ENCODE measurements around the gene TTN.
A peak's percentile ranks its signal among the peaks of the same experiment; 100 is the strongest.

TTN gene

DNA sequence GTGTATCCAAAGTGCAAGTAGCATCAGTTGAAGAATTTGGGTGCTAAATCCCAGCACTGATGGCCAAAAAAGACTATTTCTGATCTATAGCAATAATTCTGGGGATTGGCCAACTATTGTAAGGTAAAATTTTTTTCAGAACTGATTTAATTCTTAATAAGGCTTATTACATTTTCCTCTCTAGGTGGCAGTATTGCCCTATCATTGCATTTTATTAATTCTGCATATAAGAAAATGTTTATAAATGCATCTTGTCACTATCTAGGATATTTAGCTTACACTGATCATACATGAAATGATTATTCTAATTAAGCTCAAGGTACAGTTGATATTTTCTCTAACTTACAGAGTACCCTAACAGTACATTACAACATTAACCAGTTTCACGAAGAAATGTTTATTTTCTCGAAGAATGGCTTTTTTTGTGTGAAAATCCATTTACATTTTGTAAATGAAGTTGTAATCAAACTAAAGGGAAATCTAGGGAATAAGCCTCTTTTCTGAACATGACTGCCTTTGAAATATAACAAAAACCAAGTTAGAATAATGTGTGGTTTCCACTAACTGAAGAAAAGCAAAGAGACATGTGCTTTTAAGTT is 11.0 kb downstream of the TTN start:
- Mint-ChIP-seq H3K36me3 (peaks cover 12% of the 10 kb centered on the region in 2 donors), H3K4me1 (no peaks in the 10 kb centered on the region), H3K4me3 (no peak overlapping the region), H3K9me3 (no peaks in the 10 kb centered on the region), H3K27ac (no peak overlapping the region), H3K27me3 (no peaks in the 10 kb centered on the region)
- DNase-seq (no peak), ATAC-seq (replicated peaks) (no peak)

DNA sequence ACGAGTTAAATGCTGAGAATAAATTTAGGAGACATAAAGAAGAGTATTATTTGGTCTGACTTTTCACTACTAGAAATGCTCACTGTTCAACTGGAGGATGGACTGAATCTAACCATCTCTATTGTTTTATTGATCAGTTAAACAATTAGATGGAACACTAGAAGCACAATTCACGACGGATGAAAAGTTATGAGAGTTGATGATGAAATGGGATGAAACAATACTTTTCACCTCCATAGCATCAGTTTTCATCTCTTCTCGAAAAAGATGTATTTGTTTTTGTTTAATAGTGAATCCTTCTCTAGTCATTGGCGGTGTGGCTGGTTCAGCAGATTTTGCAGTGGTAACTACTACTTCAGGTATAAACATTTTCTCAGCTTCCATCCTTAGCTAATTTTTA is 19.3 kb downstream of the TTN start:
- ATAC-seq (replicated peaks) = no peak

DNA sequence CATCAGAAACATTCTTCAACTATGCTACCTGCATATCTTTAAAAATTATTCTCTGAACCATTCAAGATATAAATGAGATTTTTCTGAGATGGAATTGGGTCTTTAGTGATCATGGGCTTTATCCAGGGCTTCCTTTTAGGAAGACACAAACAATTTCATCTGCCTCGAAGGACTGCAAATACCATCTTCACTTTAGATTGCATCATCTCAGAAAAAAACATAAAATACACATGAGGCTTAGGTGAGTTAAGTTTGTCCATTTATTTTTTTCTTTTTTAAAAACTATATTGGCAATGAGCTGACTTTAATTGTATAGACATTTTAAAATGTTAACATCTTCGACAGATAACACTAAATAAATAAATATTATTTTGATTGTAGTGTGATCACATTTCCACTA is 20.1 kb downstream of the TTN start:
- Mint-ChIP-seq H3K4me1 (no peaks in the 10 kb centered on the region), H3K4me3 (no peak overlapping the region), H3K36me3 (no peaks in the 10 kb centered on the region), H3K27me3 (no peaks in the 10 kb centered on the region), H3K27ac (no peak overlapping the region), H3K9me3 (no peaks in the 10 kb centered on the region)
- ATAC-seq (replicated peaks) (no peak), DNase-seq (no peak)

More for the DNA sequence above, 19.3 kb downstream of the TTN start:
- Mint-ChIP-seq H3K9me3 (no peaks in the 10 kb centered on the region), H3K4me3 (no peak overlapping the region), H3K36me3 (peaks cover 0 to 2% of the 10 kb centered on the region in 2 donors), H3K4me1 (no peaks in the 10 kb centered on the region), H3K27me3 (no peaks in the 10 kb centered on the region), H3K27ac (no peak overlapping the region)
- DNase-seq = no peak

DNA sequence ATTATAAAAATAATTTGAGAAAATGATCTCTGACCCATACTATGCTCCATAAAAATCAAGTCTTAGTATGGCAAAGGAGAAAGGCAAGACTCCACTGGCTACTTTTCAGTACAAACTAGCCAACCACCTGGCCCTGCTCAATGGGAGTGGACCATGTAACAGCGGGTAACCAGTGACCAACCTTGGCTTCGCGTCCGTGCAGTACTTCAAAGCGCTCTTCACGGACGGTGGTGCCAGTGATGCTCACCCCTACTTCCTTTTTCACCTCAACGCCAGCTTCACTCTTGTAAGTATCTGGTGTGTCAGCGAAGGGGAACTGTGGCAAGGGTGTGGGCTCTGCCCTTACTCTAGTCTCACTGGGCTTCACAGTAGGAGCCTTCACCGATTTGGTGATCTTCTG is 23.3 kb downstream of the TTN start:
- Mint-ChIP-seq H3K4me3 (no peak overlapping the region), H3K4me1 (no peaks in the 10 kb centered on the region), H3K27me3 (no peaks in the 10 kb centered on the region), H3K9me3 (no peaks in the 10 kb centered on the region), H3K36me3 (peaks cover 0 to 2% of the 10 kb centered on the region in 2 donors), H3K27ac (no peak overlapping the region)
- no peak for ATAC-seq (replicated peaks)
- DNase-seq = no peak

DNA sequence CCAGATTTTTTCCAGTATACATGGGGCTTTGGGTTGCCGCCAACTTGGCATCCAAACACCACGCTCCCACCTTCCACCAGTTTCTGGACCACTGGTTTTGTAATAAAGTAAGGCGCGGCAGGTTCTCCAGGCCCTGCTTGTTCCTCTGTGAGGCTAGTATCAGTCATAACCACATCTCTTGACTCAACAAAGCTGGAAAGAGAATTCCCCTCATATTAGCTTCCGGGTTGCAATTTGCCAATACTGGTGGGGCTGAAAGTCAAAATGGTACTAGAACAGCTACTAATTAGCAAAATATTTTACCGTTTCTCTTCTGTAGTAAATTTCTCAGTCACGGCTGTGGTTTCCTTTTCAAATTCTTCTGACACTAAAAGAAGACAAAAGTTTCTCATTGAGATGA is 25.0 kb downstream of the TTN start:
- ATAC-seq (replicated peaks) = no peak
- Mint-ChIP-seq H3K36me3 (peaks cover 2 to 3% of the 10 kb centered on the region in 2 donors), H3K4me1 (no peaks in the 10 kb centered on the region), H3K27me3 (no peaks in the 10 kb centered on the region), H3K4me3 (no peak overlapping the region), H3K9me3 (no peaks in the 10 kb centered on the region), H3K27ac (no peak overlapping the region)
- no peak for DNase-seq

DNA sequence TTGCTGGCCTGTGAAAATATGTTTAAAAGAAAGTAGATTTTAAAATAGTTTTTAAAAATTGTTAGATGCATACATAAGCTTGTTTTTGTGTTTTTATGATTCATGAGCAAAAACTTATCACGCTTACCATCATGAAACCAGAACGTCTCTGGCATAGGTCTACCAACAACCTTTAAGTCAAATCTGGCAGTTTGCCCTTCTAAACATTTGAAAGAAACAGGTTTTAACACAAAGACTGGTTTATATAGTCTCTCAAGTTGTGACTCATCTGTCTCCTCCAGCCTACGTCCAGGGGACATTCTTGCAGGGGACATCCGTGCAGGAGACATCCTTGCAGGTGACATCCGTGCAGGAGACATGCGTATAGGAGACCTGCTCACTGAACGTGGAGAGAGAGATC is 29.6 kb downstream of the TTN start:
- Mint-ChIP-seq H3K27me3 (no peaks in the 10 kb centered on the region), H3K9me3 (peaks cover 2 to 6% of the 10 kb centered on the region in 2 donors), H3K4me1 (no peaks in the 10 kb centered on the region), H3K4me3 (no peak overlapping the region), H3K36me3 (peaks cover 20 to 22% of the 10 kb centered on the region in 2 donors), H3K27ac (no peak overlapping the region)
- DNase-seq (no peak), ATAC-seq (replicated peaks) (no peak)

DNA sequence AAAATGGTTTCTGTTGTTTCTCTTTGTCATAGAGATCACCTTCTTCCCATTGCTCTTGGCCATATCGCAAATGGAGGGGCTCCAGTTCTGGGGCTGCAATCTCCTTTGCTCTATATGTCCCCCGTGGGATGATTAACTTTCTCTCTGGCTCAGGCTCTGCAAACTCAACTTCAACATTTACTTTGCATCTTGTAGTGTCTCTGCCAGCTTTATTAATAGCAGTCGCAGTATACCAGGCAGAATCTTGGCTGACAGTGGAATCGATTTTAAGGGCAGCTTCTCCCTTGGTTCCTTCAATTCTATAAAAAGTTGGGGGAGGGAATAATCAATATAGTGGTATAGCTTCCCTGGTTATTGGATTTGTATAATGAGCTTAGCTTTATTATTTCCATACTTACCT is 30.5 kb downstream of the TTN start:
- DNase-seq (no peak), ATAC-seq (replicated peaks) (no peak)
- H3K9me3 Mint-ChIP-seq = peaks cover 2 to 6% of the 10 kb centered on the region in 2 donors
- H3K36me3 Mint-ChIP-seq = peaks cover 20 to 22% of the 10 kb centered on the region in 2 donors
- no peaks in the 10 kb centered on the region for H3K4me1 Mint-ChIP-seq
- H3K4me3 Mint-ChIP-seq = no peak overlapping the region
- no peak overlapping the region for H3K27ac Mint-ChIP-seq
- H3K27me3 Mint-ChIP-seq = no peaks in the 10 kb centered on the region

DNA sequence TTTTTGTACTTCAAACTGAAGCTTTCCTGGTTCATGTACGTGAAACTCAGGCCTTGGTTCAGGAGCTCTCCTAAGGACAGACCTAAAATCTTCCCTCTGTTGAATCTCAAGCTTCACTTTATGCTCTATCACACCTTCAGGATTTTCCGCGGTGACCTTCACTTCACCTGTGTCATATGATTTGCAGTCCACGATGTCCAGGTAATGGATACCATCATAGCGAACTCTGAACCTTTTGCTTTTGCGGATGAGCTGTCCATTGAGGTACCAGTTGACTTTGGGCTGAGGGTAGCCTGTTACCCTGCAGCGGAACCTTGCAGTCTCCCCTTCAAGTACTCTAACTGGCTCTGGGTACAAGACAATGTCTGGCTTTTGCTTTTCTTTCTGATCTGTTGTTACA is 31.2 kb downstream of the TTN start:
- no peaks in the 10 kb centered on the region for H3K27me3 Mint-ChIP-seq
- H3K4me1 Mint-ChIP-seq = no peaks in the 10 kb centered on the region

DNA sequence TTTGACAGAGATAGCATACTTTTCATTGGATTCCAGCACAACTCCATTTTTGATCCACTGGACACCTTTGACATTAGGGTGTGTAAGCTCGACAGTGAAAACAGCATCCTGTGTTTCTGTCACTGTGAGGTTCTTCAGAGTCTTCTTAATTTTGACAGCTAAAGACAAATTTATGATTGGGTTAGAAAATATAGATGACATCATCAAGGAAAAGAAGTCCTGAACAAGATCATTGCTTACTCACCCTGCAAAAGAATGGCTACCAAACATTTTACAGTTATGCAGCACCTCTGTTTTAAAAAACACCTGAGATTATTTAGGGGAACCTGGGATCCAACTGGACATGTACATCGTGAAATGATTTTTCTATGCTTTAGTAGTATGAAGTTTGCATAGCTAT is 36.7 kb downstream of the TTN start:
- H3K27me3 Mint-ChIP-seq = no peaks in the 10 kb centered on the region
- no peaks in the 10 kb centered on the region for H3K4me1 Mint-ChIP-seq

More for the DNA sequence above, 31.2 kb downstream of the TTN start:
- Mint-ChIP-seq H3K9me3 (peaks cover 2 to 6% of the 10 kb centered on the region in 2 donors), H3K36me3 (peaks cover 20 to 21% of the 10 kb centered on the region in 2 donors), H3K4me3 (no peak overlapping the region), H3K27ac (no peak overlapping the region)
- ATAC-seq (replicated peaks) (no peak), DNase-seq (no peak)

DNA sequence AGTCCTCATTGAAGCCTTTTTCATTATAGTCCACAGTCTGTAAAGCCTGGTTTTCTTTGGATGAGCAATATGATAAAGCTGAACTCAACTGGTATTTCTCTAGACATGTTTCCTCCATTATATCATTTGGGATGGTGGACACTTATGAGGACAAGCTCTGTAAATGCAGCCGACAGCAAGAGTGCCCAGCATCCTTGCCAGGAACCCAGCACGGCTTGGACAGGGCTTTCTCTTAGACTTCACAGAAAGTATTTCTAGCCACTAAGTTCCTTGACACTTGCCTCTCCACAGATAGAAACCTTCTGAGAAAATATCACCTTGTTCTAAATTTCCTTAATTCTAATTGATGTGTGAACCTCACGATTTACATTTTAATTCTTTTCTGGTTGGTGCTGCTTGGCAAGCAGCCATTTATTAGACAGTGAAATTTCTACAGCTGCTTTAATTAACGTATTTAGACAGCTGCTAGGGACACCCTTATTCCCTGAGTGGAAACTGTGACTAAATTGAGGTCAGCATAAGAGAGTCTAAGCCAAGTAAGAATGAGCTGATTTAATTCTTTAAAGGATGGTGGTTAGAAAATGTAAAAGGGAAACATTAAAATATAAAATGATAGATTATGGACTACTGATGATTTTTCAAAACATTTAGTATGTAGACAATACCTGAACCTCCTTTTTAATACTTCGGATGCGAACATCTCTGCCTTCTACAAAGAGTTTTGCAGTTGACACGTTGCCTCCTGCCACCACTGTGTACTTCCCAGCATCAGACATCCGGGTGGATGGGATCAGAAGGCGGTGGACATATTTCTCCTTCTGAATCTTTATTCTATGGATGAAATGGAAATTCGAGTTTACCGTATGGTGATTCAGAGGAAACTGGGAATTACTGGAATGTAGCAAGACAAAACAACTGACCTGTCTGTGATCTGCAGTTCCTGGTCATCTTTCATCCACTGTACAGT is 39.8 kb downstream of the TTN start:
- no peak overlapping the region for H3K27ac Mint-ChIP-seq
- no peaks in the 10 kb centered on the region for H3K27me3 Mint-ChIP-seq
- H3K36me3 Mint-ChIP-seq = peaks cover 2 to 5% of the 10 kb centered on the region in 2 donors
- DNase-seq (no peak), ATAC-seq (replicated peaks) (no peak)
- no peak overlapping the region for H3K4me3 Mint-ChIP-seq
- no peaks in the 10 kb centered on the region for H3K9me3 Mint-ChIP-seq
- no peaks in the 10 kb centered on the region for H3K4me1 Mint-ChIP-seq

More for the DNA sequence above, 36.7 kb downstream of the TTN start:
- H3K27ac Mint-ChIP-seq = no peak overlapping the region
- no peak for DNase-seq
- H3K9me3 Mint-ChIP-seq = peaks cover 0 to 2% of the 10 kb centered on the region in 2 donors
- peaks cover 6 to 7% of the 10 kb centered on the region in 2 donors for H3K36me3 Mint-ChIP-seq
- no peak overlapping the region for H3K4me3 Mint-ChIP-seq
- no peak for ATAC-seq (replicated peaks)

DNA sequence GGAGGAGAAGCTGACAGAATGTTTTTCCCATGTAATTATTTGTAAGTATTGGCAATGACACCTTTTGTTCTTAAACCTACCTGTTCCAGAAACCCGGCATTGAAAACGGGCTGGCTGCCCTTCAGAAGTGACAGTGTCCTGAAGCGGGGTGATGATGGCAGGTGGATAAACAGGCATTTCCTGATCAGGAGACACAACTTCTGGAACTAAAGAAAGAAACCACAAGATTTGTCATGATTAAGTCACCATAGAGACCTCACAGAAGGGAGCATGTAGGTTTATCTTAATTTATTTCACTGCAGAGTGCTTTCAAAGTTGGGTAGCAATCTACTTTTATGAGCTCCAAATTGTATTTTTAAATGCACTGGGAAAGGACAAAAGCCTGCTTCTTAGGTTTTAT is 43.1 kb downstream of the TTN start:
- Mint-ChIP-seq H3K27me3 (no peaks in the 10 kb centered on the region), H3K9me3 (no peaks in the 10 kb centered on the region), H3K4me1 (no peaks in the 10 kb centered on the region), H3K27ac (no peak overlapping the region), H3K36me3 (no peaks in the 10 kb centered on the region), H3K4me3 (no peak overlapping the region)
- no peak for DNase-seq
- ATAC-seq (replicated peaks) = no peak

DNA sequence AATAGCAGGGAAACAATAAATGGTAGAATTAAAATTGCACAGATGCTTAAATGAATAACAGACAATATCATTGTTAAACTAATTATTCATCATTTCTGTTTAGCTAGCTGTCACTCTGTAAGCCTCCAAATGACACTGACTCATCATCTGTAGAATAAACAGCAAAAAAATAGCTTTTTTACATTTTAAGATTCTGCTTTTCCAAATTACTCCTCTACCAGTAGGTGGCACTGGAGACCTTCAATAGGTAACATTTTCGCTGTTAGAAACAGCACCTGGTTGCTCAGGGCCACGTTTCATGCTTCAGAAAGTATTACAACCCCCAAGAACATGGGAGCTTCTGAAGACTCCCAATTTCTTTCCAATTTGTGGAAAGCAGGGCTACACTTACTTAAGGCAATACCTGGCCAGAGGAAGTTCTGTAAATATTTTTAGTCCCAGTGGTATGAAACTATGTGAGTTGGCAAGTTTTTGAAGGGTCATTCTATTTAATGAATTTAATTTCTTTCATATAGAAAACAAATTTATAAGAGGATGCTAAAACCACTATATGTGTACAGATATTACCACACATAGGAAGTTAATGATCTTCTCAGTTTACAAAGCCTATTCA is 45.4 kb downstream of the TTN start:
- Mint-ChIP-seq H3K4me3 (no peak overlapping the region), H3K36me3 (peaks cover 0 to 4% of the 10 kb centered on the region in 2 donors), H3K27me3 (no peaks in the 10 kb centered on the region), H3K9me3 (no peaks in the 10 kb centered on the region), H3K27ac (no peak overlapping the region), H3K4me1 (no peaks in the 10 kb centered on the region)
- peak; percentile 48 to 62 for ATAC-seq (replicated peaks)
- peak; percentile 10 for DNase-seq

DNA sequence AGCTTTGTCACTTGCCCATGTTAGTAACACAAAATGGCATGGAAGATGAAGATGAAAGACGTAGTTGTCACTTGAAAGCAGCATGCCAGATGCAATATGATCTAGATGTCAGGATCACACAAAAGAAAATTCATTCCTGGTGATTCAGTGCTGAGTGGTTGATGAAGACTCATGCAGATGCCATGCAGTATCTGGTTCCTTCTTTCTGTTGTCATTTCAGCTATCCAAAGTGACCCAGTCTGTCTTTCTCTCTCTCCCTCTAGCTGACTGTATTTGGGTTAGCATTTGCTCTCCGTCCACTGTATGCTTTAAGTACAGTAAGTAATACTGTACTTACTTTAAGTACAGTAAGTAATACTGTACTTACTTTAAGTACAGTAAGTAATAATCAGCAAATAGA is 50.4 kb downstream of the TTN start:
- no peak overlapping the region for H3K27ac Mint-ChIP-seq
- no peaks in the 10 kb centered on the region for H3K27me3 Mint-ChIP-seq
- no peaks in the 10 kb centered on the region for H3K9me3 Mint-ChIP-seq
- ATAC-seq (replicated peaks) = no peak
- no peak for DNase-seq
- peaks cover 0 to 4% of the 10 kb centered on the region in 2 donors for H3K36me3 Mint-ChIP-seq
- H3K4me1 Mint-ChIP-seq = no peaks in the 10 kb centered on the region
- no peak overlapping the region for H3K4me3 Mint-ChIP-seq

DNA sequence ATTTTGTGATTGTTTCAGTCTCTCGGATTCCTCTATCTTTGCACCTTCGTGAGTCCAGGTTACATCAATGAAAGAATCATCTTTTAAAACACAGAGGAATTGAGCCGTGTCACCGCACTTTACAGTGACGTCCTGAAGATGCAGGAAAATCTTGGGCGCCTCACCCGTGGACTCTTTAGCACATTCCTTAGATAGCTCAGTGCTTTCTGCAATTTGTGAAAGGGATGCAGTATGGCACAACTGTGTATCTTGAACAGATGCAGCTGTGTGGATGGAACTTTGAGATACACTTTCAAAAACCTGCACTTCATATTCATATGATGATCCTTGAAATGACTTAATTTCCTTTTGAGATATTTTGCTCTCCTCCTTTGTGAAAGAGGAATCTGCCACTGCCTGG is 50.9 kb downstream of the TTN start:
- Mint-ChIP-seq H3K36me3 (peaks cover 3 to 8% of the 10 kb centered on the region in 2 donors), H3K4me3 (no peak overlapping the region), H3K9me3 (no peaks in the 10 kb centered on the region), H3K4me1 (no peaks in the 10 kb centered on the region), H3K27ac (no peak overlapping the region), H3K27me3 (no peaks in the 10 kb centered on the region)
- DNase-seq (no peak), ATAC-seq (replicated peaks) (no peak)

DNA sequence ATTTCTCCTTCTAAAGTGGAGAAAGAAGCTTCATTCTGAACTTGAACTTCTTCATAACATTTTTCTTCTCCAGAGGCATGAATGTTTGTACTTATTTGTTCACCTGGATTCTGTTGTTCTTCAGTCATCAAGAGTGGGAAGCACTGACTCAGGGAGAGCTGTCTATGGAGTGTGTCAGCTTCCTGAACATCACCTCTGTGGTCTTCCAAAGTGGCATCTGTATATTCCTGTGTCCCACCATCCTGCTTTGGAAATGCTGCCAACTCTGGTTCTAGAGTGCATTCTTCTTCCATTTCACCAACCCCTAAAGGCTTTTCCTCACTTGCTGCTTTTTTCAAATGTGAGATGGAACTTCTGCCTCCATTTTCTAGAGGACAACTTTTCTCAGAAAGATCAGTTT is 59.5 kb downstream of the TTN start:
- no peak overlapping the region for H3K4me3 Mint-ChIP-seq

More for the DNA sequence above, 59.5 kb downstream of the TTN start:
- H3K4me1 Mint-ChIP-seq = no peaks in the 10 kb centered on the region
- H3K27me3 Mint-ChIP-seq = no peaks in the 10 kb centered on the region
- peaks cover 10 to 17% of the 10 kb centered on the region in 2 donors for H3K36me3 Mint-ChIP-seq
- no peak for ATAC-seq (replicated peaks)
- no peaks in the 10 kb centered on the region for H3K9me3 Mint-ChIP-seq
- no peak for DNase-seq
- H3K27ac Mint-ChIP-seq = no peak overlapping the region

Measured in stimulated activated naive B cell treated with anti-CD40 and anti-IgM and Interleukin-4, amounts not matched to agents 10 μg/mL and 1 μg/mL and 100 μg/mL, for 72 hours (primary cell).